ENCODE measurements around the gene HILPDA.
"Not testable (repeated sequence)": the region's sequence is repeated elsewhere in the genome, so short reads cannot be mapped to it uniquely, and the experiment has no call there.

DNA sequence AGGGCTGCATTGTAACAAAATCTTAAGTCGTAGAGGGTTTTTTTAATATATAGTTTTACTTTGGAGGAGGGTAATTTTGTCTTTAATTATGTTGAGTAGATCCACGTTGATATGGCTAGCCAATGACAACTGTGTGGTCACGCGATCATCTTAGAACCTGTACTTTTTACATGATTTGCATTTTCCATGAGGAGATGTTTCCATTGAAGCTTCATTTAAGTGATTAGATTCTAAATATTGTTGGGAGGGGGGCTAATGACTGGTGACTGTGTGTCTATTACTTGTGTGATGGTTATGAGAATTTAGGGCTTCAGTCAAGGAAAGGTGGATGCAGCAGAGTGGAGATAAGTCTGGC is 21.6 kb downstream of the HILPDA start:
- TF ChIP-seq, protein P1, sequence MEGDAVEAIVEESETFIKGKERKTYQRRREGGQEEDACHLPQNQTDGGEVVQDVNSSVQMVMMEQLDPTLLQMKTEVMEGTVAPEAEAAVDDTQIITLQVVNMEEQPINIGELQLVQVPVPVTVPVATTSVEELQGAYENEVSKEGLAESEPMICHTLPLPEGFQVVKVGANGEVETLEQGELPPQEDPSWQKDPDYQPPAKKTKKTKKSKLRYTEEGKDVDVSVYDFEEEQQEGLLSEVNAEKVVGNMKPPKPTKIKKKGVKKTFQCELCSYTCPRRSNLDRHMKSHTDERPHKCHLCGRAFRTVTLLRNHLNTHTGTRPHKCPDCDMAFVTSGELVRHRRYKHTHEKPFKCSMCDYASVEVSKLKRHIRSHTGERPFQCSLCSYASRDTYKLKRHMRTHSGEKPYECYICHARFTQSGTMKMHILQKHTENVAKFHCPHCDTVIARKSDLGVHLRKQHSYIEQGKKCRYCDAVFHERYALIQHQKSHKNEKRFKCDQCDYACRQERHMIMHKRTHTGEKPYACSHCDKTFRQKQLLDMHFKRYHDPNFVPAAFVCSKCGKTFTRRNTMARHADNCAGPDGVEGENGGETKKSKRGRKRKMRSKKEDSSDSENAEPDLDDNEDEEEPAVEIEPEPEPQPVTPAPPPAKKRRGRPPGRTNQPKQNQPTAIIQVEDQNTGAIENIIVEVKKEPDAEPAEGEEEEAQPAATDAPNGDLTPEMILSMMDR (IDR thresholded peaks at IDR 0.05; ENCODE audit: low read length) = not testable (repeated sequence)
- not testable (repeated sequence) for TF ChIP-seq EZH2phosphoT487 (IDR thresholded peaks at IDR 0.05; ENCODE audit: low read length)

All from MM.1S (cell line).